Measurements from ENCODE around the gene ASB15. TPM values are rescaled to one million over a fixed set of nuclear protein-coding genes. Genes with fewer than 3 reads are reported as not detected.

The ASB15 gene
- polyA plus RNA-seq, 1 donor from 2014 or later, result not detected

- Histone ChIP-seq H2AFZ (ENCODE audit: low read depth, low read length) (no peak within 1 kb of the TSS), H3K27ac (ENCODE audit: low read length) (no peak within 1 kb of the TSS), H3K4me3 (ENCODE audit: low read length) (no peak within 1 kb of the TSS), H3F3A (ENCODE audit: insufficient read depth, low read length, poor library complexity, severe bottlenecking) (no peaks in the 10 kb centered on the region), H3K36me3 (ENCODE audit: insufficient read depth, low read length) (no peaks in the 10 kb centered on the region), H3K9me3 (ENCODE audit: low read length) (no peaks in the 10 kb centered on the region), H4K20me1 (ENCODE audit: insufficient read depth) (no peaks in the 10 kb centered on the region), H3K4me2 (ENCODE audit: low read length) (no peak within 1 kb of the TSS), H3K27me3 (ENCODE audit: insufficient read depth, low read depth, low read length) (no peaks in the 10 kb centered on the region), H3K79me2 (replicated peaks; ENCODE audit: insufficient read depth, low read length) (no peaks in the 10 kb centered on the region), H3K9me2 (ENCODE audit: insufficient read depth, low read length) (no peaks in the 10 kb centered on the region), H3K9ac (ENCODE audit: low read length) (no peak within 1 kb of the TSS)
- TF ChIP-seq SMC3 (conservative IDR thresholded peaks at IDR 0.05; ENCODE audit: poor library complexity) (no peak), POLR2AphosphoS5 (IDR thresholded peaks at IDR 0.05) (no peak), EZH2 (IDR thresholded peaks at IDR 0.05; ENCODE audit: borderline replicate concordance, insufficient read depth, low read length, poor library complexity, severe bottlenecking) (no peak), TAF1 (IDR thresholded peaks at IDR 0.05; ENCODE audit: low read depth) (no peak), RAD21 (conservative IDR thresholded peaks at IDR 0.05) (no peak), EP300 (conservative IDR thresholded peaks at IDR 0.05; ENCODE audit: poor library complexity, severe bottlenecking) (no peak), MXI1 (conservative IDR thresholded peaks at IDR 0.05; ENCODE audit: poor library complexity, severe bottlenecking) (no peak), CTCF (IDR thresholded peaks at IDR 0.05; ENCODE audit: poor library complexity, severe bottlenecking) (no peak)
- TF ChIP-seq, protein P1, sequence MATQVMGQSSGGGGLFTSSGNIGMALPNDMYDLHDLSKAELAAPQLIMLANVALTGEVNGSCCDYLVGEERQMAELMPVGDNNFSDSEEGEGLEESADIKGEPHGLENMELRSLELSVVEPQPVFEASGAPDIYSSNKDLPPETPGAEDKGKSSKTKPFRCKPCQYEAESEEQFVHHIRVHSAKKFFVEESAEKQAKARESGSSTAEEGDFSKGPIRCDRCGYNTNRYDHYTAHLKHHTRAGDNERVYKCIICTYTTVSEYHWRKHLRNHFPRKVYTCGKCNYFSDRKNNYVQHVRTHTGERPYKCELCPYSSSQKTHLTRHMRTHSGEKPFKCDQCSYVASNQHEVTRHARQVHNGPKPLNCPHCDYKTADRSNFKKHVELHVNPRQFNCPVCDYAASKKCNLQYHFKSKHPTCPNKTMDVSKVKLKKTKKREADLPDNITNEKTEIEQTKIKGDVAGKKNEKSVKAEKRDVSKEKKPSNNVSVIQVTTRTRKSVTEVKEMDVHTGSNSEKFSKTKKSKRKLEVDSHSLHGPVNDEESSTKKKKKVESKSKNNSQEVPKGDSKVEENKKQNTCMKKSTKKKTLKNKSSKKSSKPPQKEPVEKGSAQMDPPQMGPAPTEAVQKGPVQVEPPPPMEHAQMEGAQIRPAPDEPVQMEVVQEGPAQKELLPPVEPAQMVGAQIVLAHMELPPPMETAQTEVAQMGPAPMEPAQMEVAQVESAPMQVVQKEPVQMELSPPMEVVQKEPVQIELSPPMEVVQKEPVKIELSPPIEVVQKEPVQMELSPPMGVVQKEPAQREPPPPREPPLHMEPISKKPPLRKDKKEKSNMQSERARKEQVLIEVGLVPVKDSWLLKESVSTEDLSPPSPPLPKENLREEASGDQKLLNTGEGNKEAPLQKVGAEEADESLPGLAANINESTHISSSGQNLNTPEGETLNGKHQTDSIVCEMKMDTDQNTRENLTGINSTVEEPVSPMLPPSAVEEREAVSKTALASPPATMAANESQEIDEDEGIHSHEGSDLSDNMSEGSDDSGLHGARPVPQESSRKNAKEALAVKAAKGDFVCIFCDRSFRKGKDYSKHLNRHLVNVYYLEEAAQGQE (IDR thresholded peaks at IDR 0.05; ENCODE audit: borderline replicate concordance), result no peak
These were observed 54.0 kb downstream of the ASB15 start, which contains the start of gene LMOD2 for GRCh38 chr7:123655614-123656013. Gene LMOD2, plus strand, starts transcription at chr7:123655866. Its CDS starts 98 bp downstream, at chr7:123655964.

DNA sequence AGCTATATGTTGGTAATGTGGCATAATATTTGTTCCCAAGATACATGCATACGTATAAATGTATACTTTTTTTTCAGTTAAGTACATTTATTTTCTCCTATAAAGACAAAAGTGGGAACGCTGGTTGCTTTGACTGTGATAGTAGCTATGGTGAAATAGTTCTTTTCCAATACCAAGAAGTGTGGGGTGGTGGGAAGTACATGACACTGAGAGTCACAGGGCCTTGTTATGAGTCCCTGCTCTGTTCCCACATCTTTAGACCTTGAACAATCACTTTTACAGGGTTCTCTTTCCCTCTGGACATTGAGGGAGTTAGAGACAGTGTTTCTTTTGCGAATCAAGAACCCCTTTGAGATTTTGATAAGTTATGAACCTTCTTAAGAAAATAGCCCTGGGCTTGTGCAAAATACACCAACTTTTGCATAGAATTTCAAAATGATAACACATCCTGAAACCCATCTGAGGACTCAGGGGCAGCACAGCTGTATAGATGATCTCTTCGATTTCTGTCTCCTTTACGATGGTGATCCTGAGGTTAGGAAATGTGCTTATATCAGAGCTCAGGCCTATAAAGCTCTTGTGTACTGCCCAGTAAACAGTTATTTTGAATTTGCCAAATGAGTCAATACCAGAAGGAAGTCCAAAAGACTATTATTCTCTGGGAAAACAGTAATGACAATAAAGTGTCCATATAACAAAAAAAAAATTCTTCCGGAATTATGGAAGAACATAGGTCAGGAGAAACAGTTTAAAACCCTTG is 55.1 kb downstream of the ASB15 start:
- H3K27me3 ChIP-seq (ENCODE audit: insufficient read depth, low read depth, low read length), result no peaks in the 10 kb centered on the region
- H3K79me2 ChIP-seq (replicated peaks; ENCODE audit: insufficient read depth, low read length), result no peaks in the 10 kb centered on the region

More for the DNA sequence above, 55.1 kb downstream of the ASB15 start:
- TF ChIP-seq SMC3 (conservative IDR thresholded peaks at IDR 0.05; ENCODE audit: poor library complexity) (no peak), RAD21 (conservative IDR thresholded peaks at IDR 0.05) (no peak), TAF1 (IDR thresholded peaks at IDR 0.05; ENCODE audit: low read depth) (no peak), POLR2AphosphoS5 (IDR thresholded peaks at IDR 0.05) (no peak), EZH2 (IDR thresholded peaks at IDR 0.05; ENCODE audit: borderline replicate concordance, insufficient read depth, low read length, poor library complexity, severe bottlenecking) (no peak), EP300 (conservative IDR thresholded peaks at IDR 0.05; ENCODE audit: poor library complexity, severe bottlenecking) (no peak), CTCF (IDR thresholded peaks at IDR 0.05; ENCODE audit: poor library complexity, severe bottlenecking) (no peak), MXI1 (conservative IDR thresholded peaks at IDR 0.05; ENCODE audit: poor library complexity, severe bottlenecking) (no peak)
- TF ChIP-seq, protein P1 (IDR thresholded peaks at IDR 0.05; ENCODE audit: borderline replicate concordance), result no peak
- Histone ChIP-seq H3K4me3 (ENCODE audit: low read length) (no peak overlapping the region), H3K9me2 (ENCODE audit: insufficient read depth, low read length) (no peaks in the 10 kb centered on the region), H3K9me3 (ENCODE audit: low read length) (no peaks in the 10 kb centered on the region), H3F3A (ENCODE audit: insufficient read depth, low read length, poor library complexity, severe bottlenecking) (no peaks in the 10 kb centered on the region), H3K36me3 (ENCODE audit: insufficient read depth, low read length) (no peaks in the 10 kb centered on the region), H3K4me2 (ENCODE audit: low read length) (no peak overlapping the region), H3K9ac (ENCODE audit: low read length) (no peak overlapping the region), H4K20me1 (ENCODE audit: insufficient read depth) (no peaks in the 10 kb centered on the region), H3K27ac (ENCODE audit: low read length) (no peak overlapping the region), H2AFZ (ENCODE audit: low read depth, low read length) (no peak overlapping the region)

All from neural cell (in vitro differentiated cells).